HG02981 (cell line): Measurements from ENCODE around the gene ATAD1.

Source experiments
- ATAC-seq: cut with Tn5 transposase; IDR thresholded peaks from one replicate; pipeline ENCODE4 v1.9.1; 2021; ENCODE audit warnings: mild to moderate bottlenecking, moderate library complexity; ENCODE audit not compliant: unreplicated experiment

Gene ATAD1

DNA sequence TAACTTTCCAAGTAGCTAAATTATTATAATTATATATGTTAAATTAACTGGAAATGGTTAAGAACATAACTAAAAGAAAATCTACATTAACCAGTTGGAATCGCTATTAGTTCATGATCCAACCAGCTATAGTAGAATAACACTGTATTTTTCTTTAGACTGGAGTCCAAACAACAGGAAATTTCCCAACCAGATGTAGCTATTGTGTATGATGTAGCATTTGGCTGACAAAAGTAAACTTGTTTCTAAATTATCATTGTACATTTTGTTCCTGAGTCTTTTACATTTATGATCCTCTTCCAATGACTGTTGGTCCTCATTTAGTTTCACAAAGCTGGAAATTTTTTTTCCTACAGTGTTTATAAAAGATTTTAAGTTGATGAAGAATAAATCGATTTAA lies 96.2 kb downstream of the ATAD1 start:
- ATAC-seq: no peak

DNA sequence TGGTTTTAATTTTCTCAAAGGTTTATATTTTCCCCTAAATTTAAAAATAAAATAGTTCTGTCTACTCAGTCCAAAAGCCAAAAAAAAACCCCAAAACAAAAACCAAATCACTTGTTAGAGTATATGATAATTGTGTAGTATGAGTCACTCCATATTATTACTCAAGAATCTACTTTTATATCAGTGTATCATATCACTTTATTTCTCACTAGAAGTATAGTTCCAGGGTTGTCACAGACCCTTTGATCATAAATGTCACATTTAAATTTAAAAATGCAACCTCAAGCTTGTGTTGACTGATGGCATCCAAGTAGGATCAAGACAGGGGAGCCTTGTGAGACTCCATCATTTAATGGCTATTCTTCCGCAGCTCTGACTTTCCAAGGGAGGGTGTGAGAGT lies 97.4 kb downstream of the ATAD1 start:
- no peak for ATAC-seq

DNA sequence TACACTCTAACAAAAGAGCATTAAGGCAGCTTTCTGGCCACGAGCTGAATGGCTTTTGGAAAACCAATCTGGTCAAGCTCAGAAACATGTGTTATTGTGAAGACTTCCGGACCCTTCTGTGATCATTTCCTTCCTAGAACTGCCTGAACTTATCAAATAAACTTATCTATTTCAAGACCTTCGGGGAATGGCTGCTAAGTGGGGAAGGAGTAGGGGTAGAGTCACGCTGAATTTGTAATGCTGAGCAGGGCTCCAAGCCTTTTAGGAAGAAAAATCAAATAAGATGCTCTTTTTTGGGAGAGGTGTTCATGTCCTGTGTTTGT lies 101.7 kb downstream of the ATAD1 start:
- no peak for ATAC-seq

DNA sequence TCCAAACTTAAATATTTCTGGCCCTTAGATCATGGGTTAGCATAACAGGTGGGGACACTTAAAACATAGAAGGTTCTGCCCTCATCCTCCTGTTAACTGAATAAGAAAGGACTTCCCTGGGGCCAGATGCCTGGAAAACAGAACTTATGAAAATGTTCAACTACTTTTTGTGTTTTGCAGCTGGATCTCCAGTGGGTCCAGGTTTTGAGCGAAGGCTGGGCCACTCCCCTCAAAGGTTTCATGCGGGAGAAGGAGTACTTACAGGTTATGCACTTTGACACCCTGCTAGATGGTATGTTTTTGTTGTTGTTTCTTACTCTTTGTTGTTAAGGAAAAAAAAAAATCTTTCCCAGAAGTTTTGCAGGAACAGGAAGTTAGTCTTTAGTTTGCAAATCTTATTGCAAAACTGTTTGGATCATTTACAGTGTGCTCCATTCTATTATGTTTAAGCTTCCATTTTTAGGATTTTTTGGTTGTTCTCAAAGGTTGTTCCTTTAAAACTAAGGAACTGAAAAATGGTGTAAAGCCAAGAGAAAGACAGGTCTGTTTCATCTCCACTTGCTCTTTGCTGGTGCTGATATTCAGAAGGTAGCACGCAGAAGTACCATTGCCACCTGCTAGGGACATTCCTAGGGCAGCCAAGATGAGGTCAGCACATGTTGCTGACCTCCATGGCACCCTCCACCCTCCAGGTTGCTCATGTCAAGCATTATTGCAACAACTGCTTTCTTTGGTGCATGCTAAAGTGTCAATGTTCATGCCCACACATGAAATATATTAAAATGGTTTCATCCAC lies 102.3 kb downstream of the ATAD1 start:
- ATAC-seq: no peak

DNA sequence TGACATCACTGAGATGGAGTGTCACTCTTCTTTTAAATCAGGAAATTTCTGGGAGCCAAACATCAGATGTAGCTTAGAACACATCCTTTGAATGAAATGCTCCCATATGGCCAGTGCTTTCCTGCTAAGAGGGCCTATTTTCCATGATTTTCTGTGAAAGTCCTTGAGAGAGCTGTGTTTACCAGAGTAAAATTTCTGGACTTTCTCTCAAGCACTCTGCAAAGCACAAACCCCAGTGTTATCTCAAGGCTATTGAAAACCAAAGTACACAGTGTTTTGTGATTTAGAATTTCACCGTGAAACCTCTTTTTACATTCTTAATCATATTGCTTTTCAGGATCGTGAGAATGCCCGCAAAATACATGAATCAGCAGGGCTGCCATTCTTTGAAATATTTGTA lies 104.3 kb downstream of the ATAD1 start:
- ATAC-seq: no peak

DNA sequence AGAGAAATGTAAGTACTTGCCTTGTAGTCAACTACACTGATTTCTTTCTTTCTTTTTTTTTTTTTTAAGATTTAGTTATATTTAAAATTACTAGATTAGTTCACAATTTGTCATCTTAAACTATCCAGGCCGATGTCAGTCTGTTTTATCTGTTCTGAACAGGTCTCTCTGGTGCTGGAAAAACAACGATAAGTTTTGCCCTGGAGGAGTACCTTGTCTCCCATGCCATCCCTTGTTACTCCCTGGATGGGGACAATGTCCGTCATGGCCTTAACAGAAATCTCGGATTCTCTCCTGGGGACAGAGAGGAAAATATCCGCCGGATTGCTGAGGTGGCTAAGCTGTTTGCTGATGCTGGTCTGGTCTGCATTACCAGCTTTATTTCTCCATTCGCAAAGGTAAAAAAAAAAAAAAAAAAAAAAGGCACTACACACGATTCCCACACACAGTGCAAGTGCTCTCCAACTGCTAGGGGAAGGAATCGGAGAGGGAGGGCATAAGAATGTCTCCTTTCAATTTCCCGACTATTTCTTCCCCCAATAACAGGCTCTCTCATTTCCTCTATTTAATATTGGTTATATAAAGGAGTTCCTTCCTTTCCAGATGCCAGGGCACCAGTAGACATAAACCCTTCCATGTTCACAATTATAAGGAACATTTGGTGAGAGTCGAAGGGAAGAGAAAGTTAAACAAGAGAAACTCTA lies 105.0 kb downstream of the ATAD1 start:
- no peak for ATAC-seq

DNA sequence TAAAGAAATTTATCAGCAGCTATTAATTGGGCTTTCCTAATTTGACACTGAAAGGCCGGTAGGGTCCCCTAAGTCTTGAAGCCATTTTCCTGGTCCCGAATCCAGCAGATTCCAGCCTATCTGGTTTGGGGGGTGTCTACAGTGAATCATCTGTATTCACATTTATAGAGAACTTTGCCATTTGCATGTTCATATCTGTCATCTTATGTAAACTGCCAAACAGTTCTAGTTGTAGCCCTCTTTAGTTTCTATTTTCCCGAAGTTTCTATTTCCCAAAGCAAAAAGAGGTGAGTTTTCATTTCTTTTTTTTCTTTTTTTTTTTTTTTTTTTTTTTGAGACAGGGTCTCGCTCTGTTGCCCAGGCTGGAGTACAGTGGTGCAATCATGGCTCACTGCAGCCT lies 110.8 kb downstream of the ATAD1 start:
- no peak for ATAC-seq

DNA sequence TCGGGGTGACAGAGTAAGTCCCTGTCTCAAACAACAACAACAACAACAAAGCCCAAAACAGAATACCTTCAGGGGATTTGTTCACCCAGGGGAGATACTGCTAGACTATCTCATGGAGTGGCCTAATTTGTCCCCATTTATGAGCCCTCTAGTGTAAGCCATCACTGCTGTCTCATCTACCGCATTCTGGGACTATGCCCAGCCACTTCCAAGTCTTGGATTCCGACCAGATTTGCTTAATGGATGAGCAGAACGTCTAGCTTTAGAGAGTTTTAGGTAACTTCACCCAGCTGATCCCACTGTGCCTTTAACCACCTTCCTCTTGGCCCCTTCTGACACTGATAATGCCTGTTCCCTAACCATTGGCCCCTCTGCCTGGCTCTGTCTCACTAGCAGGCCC lies 111.3 kb downstream of the ATAD1 start:
- ATAC-seq: no peak

DNA sequence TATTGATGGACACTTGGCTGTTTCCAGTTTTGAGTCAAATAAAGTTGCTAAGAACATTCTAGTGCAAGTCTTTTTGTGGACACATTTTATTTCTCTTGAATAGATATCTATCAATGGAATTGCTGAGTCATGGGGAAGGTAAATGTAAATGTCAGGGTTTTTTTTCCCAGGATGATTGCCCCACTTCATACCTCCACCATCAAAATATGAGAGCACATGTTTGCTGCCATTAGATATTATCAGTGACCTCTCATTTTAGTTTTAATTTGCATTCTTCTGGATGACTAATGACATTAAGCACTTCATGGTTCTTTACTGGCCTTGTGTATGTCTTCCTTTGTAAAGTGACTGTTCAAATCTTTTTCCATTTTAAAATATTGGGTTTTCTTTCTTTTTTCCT lies 112.7 kb downstream of the ATAD1 start:
- no peak for ATAC-seq

DNA sequence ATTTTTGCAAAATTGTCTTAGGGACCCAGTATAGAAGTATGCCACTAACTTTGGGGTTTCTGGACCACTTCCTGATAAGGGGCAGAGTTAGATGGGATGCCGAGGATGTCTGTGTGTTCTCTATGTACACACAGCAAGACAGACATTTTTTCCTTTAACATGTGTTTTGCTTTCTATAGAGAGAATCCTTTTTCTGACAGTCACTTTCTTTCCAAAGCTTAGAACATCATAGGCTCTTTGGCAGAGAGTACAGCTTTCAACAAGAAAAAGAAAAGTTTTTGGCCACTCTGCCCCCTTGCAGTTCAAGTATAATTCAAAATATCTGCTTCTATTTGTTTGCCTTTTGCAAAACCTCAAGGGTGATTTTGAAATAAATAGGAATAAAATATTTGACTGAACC lies 114.3 kb downstream of the ATAD1 start:
- ATAC-seq: no peak

DNA sequence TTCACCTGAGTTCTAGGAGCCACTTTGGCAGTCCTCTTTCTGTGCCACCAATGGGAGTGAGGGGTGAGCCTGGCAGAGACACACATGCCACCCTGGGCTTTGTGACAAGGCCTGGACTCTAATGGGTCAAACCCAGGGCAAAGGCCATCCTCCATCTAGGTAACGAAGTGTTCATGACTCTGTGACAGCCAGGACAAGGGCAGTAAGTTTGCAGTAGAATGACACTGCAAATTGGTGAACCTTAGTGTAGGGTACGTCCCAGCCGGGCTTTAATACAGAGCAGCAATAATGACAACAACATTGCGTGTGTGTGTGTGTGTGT lies 115.1 kb downstream of the ATAD1 start:
- no peak for ATAC-seq

DNA sequence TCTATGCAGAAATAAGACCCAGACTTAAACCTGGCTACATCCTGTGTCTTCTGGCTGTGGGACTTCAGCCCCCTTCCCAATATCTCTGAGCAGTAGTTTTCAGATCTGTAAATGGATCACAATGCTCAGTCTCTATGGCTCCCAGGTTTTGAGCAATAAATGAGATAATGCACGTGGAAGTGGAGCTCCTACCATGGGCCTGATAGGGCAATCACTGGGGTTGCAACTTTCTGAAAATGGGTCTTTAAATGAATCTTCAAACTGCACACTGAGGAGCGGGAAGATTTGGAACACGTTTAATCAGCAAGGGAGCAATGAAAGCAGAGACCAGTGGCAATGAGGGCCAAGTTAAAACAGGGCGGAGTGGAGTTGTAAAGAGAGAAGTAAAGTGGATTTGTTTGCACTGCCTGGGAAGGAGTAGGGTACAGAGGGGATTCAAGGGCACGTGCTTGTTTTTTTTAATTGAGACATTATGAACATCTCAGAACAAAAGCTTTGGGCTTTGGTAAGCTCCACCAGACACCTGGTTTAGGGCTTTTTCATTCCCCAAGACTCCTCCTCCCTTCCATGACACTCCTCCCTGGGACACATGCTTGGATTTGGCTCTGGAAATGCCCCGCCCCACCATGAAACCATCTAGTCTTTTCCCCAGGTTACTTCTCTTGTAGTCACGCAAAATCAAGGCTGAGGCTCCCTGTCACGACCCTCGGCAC lies 115.6 kb downstream of the ATAD1 start:
- no peak for ATAC-seq
